Suppressor macrophage treated with lipopolysaccharide for 4 hours (primary cell): ENCODE measurements around the gene RAD9B.
A peak's percentile ranks its signal among the peaks of the same experiment; 100 is the strongest.
"Not testable (repeated sequence)": the region's sequence is repeated elsewhere in the genome, so short reads cannot be mapped to it uniquely, and the experiment has no call there.

Experiments used
- DNase-seq: peaks from one replicate; pipeline ENCODE4 v3.0.0-alpha.2; 2020

RAD9B gene

DNA sequence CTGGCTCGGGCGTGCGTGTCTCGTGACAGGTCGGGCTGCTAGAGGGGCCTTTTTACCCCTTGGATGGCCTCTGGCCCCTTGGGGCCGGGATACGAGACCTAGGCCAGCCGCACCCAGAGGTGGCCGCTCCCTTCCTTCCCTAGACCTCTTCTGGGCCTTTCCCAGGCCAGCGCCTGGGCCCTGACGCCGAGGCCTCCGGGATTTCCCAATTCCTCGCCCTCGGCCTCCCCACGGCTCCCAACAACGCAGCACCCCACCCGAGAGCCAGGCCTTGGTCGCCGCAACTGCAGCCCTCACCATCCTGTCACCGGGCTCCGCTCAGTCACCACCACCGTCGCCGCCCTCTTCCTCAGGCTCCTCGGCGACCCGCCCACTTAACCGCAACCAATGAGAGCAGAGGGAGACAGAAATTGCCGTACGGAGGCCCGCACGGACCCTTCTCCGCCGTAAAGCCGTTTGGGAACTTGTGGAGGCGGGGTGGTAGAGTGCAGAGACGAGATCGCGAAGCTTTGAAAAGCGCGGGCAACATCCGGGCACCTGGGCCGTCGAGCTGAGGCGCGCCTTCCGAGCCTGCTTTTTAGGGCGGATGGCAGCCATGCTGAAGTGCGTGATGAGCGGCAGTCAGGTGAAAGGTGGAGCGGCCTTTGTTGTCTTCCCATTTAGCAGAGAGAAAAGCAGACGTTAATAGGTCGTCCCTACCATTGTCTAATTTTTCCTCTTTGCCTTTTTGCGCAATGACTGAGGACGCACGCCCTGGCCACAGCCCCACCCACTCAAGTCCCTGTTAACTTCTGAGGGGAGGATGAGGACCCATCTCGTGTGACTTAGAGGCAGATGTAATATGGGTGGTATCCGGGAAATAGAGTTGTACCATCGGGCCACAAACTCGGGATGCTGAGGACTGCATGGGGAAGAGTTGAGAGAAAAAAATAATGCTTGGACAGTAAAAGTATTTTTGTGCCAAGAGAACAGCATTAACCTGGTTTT is at the start of gene RAD9B, which contains the start of gene VPS29:
Gene RAD9B (plus strand): TSS at position 580 of the 987 bp plus-strand sequence. CDS start 7 bp downstream, at position 587.
Gene VPS29 (minus strand): TSS at position 360 of the 987 bp plus-strand sequence. CDS start 60 bp downstream, at position 300.
- DNase-seq, result peak; percentile 99

DNA sequence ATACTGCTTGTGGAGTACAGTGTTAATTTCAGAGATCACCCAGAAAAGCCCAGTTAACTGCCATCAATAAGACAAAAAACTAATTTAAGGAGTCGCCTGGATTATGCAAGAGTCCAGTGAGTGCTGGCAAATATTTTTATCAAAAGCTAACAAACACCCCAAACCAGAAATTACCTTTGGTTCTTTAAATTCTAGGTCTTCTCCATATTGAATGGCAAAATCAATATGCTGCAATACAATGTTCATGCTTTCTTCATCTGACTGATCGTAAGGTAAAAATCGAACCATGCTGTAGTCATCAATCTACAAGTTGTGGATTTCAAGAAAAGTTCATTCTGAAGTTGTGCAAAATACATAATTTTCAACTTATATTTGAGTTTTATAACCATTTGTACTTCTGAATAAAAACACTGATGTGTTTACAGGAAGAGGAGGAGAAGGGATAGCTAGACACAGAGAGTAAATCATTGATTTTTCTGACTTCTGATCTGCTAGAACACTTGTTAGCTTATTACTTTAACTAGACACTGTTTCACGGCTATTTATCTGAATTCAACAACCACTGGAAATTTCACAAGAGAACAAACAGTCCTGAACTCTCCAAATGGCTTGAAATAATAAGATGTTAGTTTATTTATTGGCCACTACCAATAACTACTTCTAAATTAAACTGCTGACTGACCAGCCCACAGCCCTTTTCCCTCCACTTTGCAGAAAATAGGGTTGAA is 48.4 kb upstream of the RAD9B start:
- no peak for DNase-seq

DNA sequence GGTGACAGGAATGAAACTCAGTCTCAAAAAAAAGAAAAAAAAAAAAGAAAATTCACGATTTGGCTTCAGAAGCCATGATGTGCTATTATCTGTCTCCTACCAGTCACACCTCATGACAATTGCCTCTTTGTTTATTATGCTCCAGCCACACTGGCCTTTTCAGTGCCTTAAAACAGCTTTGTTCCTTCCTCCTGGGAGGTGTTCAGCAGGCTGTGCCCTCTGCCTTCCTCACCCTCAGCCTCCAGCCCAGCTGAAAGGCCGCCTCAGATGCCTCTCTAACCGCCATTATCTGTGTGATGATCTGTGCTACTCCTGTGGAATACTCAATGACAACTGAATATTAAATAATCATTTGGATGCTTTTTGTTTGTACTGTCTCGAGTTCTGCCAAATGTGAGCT is 43.4 kb upstream of the RAD9B start:
- no peak for DNase-seq

DNA sequence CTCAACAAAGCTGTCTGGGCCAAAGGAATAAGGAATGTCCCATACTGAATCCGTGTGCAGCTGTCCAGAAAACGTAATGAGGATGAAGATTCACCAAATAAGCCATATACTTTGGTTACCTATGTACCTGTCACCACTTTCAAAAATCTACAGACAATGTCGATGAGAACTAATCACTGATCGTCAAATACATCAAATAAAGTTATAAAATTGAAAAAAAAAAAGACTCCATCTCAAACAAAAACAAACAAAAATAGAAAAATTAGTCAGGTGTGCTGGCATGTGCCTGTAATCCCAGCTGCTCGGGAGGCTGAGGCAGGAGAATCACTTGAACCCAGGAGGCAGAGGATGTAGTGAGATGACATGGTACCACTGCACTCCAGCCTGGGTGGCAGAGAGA is 40.9 kb upstream of the RAD9B start:
- not testable (repeated sequence) for DNase-seq

DNA sequence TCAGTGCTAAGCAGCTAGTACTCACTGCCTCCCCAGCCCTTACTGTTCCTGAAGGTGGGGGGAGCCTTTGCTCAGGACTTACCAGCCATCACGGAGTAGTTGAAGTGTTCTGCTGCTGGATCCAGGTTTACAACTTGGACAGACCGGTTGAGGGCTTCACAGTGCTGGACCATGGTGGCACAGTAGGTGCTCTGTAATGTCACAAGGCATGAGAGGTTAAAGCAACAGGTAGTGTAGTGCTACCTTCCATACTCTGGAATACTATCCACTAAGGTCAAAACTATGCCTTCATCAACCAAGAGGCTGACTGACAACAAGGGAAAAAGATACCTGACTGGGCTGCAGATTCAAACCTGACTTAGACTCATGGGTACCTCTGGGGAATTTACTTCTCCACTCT is 37.1 kb upstream of the RAD9B start:
- no peak for DNase-seq

DNA sequence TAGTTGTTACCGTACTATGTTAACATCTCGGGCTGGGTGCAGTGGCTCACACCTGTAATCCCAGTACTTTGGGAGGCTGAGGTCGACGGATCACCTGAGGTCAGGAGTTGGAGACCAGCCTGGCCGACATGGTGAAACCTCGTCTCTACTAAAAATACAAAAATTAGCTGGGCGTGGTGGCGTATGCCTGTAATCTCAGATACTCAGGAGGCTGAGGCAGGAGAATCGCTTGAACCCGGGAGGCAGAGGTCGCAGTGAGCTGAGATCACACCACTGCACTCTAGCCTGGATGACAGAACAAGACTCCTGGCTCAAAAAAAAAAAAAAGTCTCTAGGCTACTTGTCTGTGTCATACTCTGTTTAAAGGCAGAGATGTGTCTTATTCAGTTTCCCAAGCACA is 36.4 kb upstream of the RAD9B start:
- DNase-seq, result not testable (repeated sequence)

DNA sequence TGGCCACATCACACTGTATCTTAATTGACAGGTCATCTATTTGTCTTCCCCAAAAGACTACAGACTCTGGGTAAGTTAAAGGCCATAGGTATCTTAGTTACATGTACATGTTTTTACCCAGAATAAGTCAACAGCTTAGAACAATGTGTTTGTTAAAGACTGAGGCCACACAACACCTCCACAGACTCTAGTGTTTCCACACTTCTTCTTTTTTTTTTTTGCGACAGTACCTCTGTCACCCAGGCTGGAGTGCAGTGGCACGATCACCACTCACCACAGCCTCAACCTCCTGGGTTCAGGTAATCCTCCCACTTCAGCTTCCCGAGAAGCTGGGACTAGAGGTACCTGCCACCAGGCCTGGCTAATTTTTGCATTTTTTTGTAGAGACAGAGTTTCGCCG is 35.3 kb upstream of the RAD9B start:
- no peak for DNase-seq

- DNase-seq, result no peak
Measured at GRCh38 chr12:110467847-110468213, 34.3 kb upstream of the RAD9B start.

GRCh38 chr12:110468214-110469048 is 33.7 kb upstream of the RAD9B start, which contains the start of the genes FAM216A and GPN3:
TSS of gene FAM216A (plus strand) at chr12:110468845. CDS start at chr12:110468876, 31 bp downstream.
TSS of gene GPN3 (minus strand) at chr12:110468257. CDS start at chr12:110468203, 54 bp downstream.
- peak; percentile 99 for DNase-seq

GRCh38 chr12:110475426-110475825 is 26.7 kb upstream of the RAD9B start:
- no peak for DNase-seq

DNA sequence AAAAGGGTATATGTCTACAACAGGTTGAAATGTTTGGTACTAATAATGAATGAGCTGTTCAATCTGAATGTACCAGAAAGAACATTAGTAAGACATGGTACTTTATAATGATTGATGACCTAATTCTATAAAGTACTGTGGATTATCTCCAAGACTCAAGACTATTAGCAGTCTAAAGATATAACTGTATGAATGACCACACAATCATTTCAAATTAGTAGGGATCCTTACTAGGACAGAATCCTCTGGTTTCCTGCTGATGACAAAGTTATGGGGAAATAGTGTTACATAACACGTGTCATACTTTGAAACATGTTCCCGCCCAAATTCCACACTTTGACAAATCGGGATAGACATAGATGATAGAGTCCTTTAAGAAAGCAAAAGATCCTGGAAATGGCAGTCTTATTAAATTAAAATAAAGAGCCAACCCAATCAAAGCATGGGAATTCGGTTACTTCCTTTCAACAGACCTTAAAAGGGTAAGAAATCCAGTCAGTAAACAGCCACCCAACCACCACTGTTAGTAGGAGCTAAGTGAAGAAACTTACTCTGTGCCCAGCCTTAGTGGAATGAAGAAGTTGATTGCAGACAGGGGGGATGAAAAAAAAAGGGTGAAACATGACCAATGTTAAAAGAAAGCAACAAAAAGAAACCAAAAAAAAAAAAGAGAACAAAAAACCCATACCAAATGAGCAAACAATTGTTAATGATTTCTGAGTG is 3.0 kb upstream of the RAD9B start:
- peak; percentile 81 for DNase-seq

GRCh38 chr12:110501399-110501751 is 756 bp upstream of the RAD9B start:
- peak; percentile 69 for DNase-seq

DNA sequence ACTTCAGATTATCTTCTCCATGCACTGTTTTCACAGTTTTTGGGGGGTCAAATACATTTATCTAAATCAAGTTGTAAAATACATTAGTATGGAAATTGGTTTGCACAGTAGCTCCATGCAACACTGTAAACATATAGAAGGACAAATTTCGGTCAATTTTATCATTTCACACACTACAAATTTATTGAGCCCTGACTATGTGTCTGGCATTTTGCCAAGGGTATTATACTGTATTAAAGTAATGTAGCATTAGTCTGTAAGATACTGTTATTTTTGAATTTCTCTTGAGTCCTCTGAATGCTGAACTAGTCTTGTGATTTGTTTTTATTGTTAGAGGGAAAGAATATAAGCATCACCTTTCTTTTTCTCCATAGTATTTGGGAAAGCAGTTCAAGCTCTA is 1.3 kb downstream of the RAD9B start:
- no peak for DNase-seq

DNA sequence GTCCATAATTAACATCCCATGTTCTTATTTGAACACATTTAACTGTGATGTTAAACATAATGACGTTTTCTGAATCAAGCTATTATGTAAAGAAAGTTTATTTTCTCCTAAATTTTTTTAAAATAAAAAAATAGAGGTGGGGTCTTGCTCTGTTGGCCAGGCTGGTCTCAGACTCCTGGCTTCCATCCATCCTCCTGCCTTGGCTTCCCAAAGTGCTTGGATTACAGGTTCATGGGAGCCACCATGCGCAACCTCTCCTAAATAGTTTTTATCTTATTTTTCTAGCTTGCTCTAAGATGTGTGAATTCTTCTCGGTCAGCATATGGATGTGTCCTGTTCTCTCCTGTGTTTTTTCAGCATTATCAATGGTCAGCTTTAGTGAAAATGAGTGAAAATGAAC is 3.2 kb downstream of the RAD9B start:
- no peak for DNase-seq

GRCh38 chr12:110508071-110508586 is 6.0 kb downstream of the RAD9B start:
- no peak for DNase-seq

GRCh38 chr12:110513842-110514241 is 11.7 kb downstream of the RAD9B start:
- no peak for DNase-seq

DNA sequence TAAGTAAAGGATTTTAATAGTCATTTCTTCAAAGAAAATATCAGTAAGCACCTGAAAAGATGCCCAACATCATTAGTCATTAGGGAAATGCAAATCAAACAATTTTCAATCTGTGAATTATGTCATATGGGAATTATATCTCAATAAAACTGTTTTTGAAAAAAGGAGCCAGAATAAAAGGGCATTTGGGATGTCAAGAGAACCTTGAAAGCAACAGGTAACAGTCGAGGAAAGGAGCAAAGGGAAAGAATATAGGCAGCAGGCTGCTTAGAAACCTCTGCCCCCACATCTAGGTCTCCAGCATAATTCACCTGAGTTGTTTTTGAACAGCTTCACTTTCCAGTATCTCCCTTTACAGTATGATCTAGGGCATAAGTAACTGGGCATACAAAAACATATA is 12.2 kb downstream of the RAD9B start:
- DNase-seq, result no peak

DNA sequence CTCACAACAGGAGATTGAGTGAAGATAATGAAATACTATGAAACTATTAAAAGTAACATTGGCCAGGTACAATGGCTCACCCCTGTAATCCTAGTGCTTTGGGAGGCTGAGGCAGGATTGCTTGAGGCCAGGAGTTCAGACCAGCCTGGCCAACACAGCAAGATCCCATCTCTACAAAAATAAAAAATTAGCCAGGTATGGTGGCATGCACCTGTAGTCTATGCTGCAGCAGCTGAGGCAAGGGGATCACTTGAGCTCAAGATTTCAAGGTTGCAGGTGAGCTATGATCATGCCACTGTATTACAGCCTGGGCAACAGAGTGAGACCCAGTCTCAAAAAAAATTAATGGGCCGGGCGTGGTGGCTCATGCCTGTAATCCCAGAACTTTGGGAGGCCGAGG is 14.9 kb downstream of the RAD9B start:
- DNase-seq, result no peak

- not testable (repeated sequence) for DNase-seq
Measured at GRCh38 chr12:110518014-110518413, 15.9 kb downstream of the RAD9B start.

DNA sequence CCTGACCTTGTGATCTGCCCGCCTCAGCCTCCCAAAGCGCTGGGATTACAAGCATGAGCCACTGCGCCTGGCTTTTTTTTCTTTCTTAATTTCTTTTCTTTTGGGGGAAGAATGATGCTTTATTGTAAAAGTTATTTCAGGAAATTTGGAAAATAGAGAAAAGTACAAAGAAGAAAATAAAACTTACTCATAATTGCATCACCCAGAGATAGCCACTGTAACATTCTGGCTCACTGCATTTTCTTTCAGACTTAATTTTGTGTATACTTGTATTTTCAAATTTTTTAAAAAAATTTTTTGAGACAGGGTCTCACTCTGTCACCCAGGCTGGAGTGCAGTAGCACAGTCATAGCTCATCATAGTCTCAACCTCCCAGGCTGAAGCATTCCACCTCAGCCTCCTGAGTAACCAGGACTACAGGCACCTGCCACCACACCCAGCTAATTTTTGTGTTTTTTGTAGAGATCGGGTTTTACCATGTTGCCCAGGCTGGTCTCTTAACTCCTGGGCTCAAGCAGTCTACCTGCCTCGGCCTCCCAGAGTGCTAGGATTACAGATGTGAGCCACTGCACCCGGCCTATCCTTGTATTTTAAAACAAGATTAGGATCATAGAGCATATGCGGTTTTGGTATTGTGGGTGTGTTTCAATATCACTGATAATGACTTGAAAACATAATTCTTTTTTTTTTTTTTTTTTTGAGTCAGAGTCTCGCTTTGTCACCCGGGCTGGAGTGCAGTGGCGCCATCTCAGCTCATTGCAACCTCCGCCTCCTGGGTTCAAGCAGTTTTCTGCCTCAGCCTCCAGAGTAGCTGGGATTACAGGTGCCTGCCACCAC is 19.0 kb downstream of the RAD9B start:
- DNase-seq, result not testable (repeated sequence)
